VCaP (cell line): Measurements from ENCODE around the gene GOLGB1.
A peak's percentile ranks its signal among the peaks of the same experiment; 100 is the strongest.
"Not testable (repeated sequence)": the region's sequence is repeated elsewhere in the genome, so short reads cannot be mapped to it uniquely, and the experiment has no call there.

ENCODE experiments used
- H3K27ac ChIP-seq: fragments of 450-650 bp; 2 replicates; pipeline ENCODE4 v1.5.1; 2017
- CTCF ChIP-seq: fragments of 450-650 bp; conservative IDR thresholded peaks from 2 replicates; pipeline ENCODE4 v1.5.1; 2017; ENCODE audit warnings: mild to moderate bottlenecking, moderate library complexity

GOLGB1 gene

DNA sequence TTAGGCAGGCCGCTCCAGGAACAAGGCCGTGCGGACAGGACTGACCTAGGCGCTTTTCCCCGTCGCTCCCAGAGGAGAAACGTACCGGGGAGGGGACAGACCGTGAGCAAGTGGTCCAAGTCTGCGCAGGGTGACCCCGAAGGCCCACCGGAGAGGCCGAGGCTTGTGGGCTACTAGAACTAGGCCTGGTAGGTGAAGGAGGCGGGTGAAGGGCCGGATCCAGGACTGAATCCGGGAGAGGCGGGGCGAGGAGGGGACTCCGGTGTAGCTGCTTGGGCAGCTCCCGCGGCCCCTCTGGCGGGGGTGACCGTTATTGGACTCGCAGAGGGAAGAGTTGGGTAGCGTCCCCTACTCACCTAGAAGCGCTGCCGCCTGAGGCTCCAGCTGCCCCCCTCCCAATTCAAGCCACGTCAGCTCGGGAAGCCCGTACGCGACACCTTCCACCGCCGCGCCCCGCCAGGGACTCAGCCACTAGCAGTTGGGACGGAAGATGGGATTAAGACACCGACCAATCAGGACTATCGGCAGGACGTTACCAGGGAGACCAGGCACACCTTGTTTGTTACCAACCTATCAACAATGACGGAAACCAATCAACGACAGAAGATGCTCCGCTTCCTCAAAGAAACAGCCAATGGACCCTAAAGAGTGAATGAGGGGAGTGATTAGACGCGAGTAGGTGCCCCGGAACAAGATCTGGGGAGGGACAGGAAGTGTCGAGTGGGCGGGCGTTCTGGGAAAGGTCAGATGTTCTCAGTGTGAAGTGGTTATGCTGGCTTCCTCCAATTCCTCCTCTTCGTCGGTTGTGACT, at the start of gene GOLGB1:
Gene GOLGB1, minus strand, starts transcription at position 466 of the 811 bp plus-strand sequence. CDS start 18,770 bp downstream, outside the sequence.
- peak within 1 kb of the TSS; percentile 93 for H3K27ac ChIP-seq
- TF ChIP-seq CTCF, result no peak

DNA sequence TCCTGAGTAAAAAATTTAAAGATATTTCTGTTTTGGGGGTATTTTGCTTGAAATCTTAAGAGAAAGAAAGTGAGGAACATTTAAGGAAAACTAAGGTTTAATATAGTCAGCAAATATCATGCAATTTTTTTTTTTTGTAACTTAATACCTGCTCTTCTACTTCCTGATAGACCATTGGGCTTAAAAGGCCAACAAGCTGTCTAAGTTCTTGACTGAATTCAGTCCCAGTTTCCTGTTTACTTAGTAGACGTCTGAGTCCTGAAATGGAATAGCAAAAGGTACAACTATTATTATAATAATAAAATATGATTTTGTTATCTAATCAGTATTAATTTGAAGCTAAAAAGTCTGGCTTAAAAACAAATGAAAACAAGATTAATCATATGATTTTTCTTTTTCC, 47.4 kb upstream of the GOLGB1 start:
- H3K27ac ChIP-seq, result no peak overlapping the region
- TF ChIP-seq CTCF, result no peak

GRCh38 chr3:121794264-121794983, 44.9 kb upstream of the GOLGB1 start:
- TF ChIP-seq CTCF, result no peak
- H3K27ac ChIP-seq, result no peak overlapping the region

DNA sequence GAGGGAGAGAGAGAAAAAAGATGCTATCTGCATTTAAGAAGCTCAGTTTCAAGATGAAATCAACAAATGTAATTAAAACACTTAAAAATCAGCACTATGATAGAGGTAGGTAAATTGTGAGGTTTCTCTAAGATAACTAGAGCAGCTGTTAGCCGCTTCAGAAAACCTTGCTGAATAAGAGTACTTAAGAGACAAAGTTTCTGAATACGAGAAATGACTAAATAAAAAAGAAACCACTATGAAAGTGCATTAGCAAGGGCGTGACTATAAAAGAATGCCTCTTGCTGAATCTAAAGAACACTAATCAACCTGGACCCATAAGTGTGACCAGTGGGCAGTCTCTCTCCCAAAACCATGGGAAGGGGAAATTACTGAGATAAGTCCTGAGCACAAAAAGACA, 43.5 kb upstream of the GOLGB1 start:
- H3K27ac ChIP-seq, result no peak overlapping the region
- no peak for TF ChIP-seq CTCF

- no peak for TF ChIP-seq CTCF
- H3K27ac ChIP-seq, result no peak overlapping the region
Measured at GRCh38 chr3:121786485-121786884, 36.9 kb upstream of the GOLGB1 start.

GRCh38 chr3:121782784-121783183, 33.2 kb upstream of the GOLGB1 start:
- H3K27ac ChIP-seq, result not testable (repeated sequence)

GRCh38 chr3:121781611-121782010, 32.1 kb upstream of the GOLGB1 start:
- H3K27ac ChIP-seq, result no peak overlapping the region
- TF ChIP-seq CTCF, result no peak

DNA sequence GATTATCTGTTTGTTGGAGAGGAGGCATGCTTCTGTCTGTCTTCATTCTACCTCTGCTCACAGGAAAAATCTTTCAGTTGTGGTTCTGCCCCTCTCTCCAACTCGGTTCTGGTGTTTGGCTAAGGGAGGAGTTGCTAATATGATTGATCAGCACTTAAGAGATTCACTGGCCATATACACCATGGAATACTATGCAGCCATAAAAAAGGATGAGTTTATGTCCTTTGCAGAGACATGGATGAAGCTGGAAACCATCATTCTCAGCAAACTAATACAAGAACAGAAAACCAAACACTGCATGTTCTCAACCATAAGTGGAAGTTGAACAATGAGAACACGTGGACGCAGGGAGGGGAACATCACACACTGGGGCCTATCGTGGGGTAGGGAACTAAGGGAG, 25.6 kb upstream of the GOLGB1 start:
- not testable (repeated sequence) for H3K27ac ChIP-seq
